HCT116 (cell line): ENCODE data around the gene MYO1A. TPM values are rescaled to one million over a fixed set of nuclear protein-coding genes. Genes with fewer than 3 reads are reported as not detected.

Experiments used
- ATAC-seq: fragments of 200-7000 bp; cut with Tn5 transposase; 2 replicates; pipeline ENCODE4 v1.9.1; 2020; ENCODE audit warnings: mild to moderate bottlenecking, moderate library complexity
- BruUV-seq: library from RNA; stranded (reverse); fragments of 400-500 nt; replicated peaks from 2 replicates; lab custom pipeline; 2021; lab: Mats Ljungman, UMichigan
- CTCF ChIA-PET: fragments of 300-600 bp; sonication (Branson Sonifier 250); formaldehyde crosslinking; loops from one replicate; lab custom pipeline; 2021; ENCODE audit warnings: antibody characterized with exemption; lab: Charles Lee
- POLR2A ChIA-PET: fragments of 300-600, 350-600 bp; sonication (Branson Sonifier 250); formaldehyde crosslinking; loops from one replicate; lab custom pipeline; 2021; ENCODE audit warnings: antibody characterized with exemption; lab: Charles Lee
- RAD21 ChIA-PET, 2 experiments: fragments of 300-600 bp; sonication (Branson Sonifier 250); formaldehyde crosslinking; loops; one replicate each; lab custom pipeline; 2023; ENCODE audit warnings: low total read pairs in 2 of 2; ENCODE audit not compliant: uncharacterized antibody in 2 of 2, unreplicated experiment in 2 of 2, low non-redundant PET in 1 of 2; lab: Charles Lee
- DNase-seq: peaks from one replicate; pipeline ENCODE4 v3.0.0-alpha.2; 2010; ENCODE audit warnings: low read depth, low spot score
- H2AFZ ChIP-seq: fragments of 200-600 bp; shearing (Covaris generic), sonication (generic); 2 replicates; pipeline ENCODE4 v1.6.1; 2017; ENCODE audit warnings: low read depth, mixed run types, mixed read lengths, antibody characterized with exemption, low read length; ENCODE audit not compliant: poor library complexity, severe bottlenecking
- H3K27ac ChIP-seq: 2 replicates; pipeline ENCODE4 v1.5.1; 2012; ENCODE audit warnings: low read depth, low read length
- H3K27me3 ChIP-seq: fragments of 200-600 bp; sonication (generic); 2 replicates; pipeline ENCODE4 v1.6.1; 2016; ENCODE audit warnings: mixed run types, low read length, mixed read lengths; ENCODE audit not compliant: insufficient read depth
- H3K36me3 ChIP-seq, 2 experiments: fragments of 200-500 bp in 1 of 2; fragments of 200-600 bp in 1 of 2; sonication (Bioruptor generic) in 1 of 2; sonication (generic) in 1 of 2; 2 replicates each; pipeline versions ENCODE4 v1.5.1 to v1.6.1; 2014 to 2016; ENCODE audit warnings: low read length in 2 of 2, inconsistent platforms in 1 of 2, mixed read lengths in 1 of 2, mixed run types in 1 of 2; ENCODE audit not compliant: insufficient read depth in 2 of 2, control insufficient read depth in 1 of 2
- H3K4me1 ChIP-seq, 2 experiments: fragments of 200-600 bp in 1 of 2; sonication (generic) in 1 of 2; 2 replicates each; pipeline versions ENCODE4 v1.5.1 to v1.6.1; 2012 to 2017; ENCODE audit warnings: low read length in 2 of 2, inconsistent platforms in 1 of 2, mild to moderate bottlenecking in 1 of 2, mixed read lengths in 1 of 2, mixed run types in 1 of 2, moderate library complexity in 1 of 2; ENCODE audit not compliant: insufficient read depth in 2 of 2, control insufficient read depth in 1 of 2
- H3K4me2 ChIP-seq: fragments of 200-600 bp; sonication (generic); 2 replicates; pipeline ENCODE4 v1.6.1; 2017; ENCODE audit warnings: mixed run types, low read length, mixed read lengths
- H3K4me3 ChIP-seq, 2 experiments: fragments of 200-600 bp in 1 of 2; sonication (generic) in 1 of 2; replicated peaks in 1 of 2; 2 replicates each; pipeline ENCODE4 v1.5.1; 2011 to 2016; ENCODE audit warnings: low read length in 2 of 2, control low read depth in 1 of 2, low read depth in 1 of 2, mild to moderate bottlenecking in 1 of 2, mixed read lengths in 1 of 2, mixed run types in 1 of 2
- H3K79me2 ChIP-seq: fragments of 200-600 bp; sonication (generic); 2 replicates; pipeline ENCODE4 v1.6.1; 2017; ENCODE audit warnings: mild to moderate bottlenecking, mixed run types, low read length, moderate library complexity, mixed read lengths; ENCODE audit not compliant: insufficient read depth
- H3K9ac ChIP-seq: fragments of 200-600 bp; sonication (generic); 2 replicates; pipeline ENCODE4 v1.6.1; 2016; ENCODE audit warnings: low read length, mixed read lengths
- H3K9me2 ChIP-seq: fragments of 200-600 bp; sonication (generic), shearing (Covaris generic); 2 replicates; pipeline ENCODE4 v1.6.1; 2017; ENCODE audit warnings: mixed run types, mild to moderate bottlenecking, moderate library complexity; ENCODE audit not compliant: insufficient read depth
- H3K9me3 ChIP-seq, 2 experiments: fragments of 200-500 bp in 1 of 2; fragments of 200-600 bp in 1 of 2; sonication (Bioruptor generic) in 1 of 2; sonication (generic) in 1 of 2; 2 replicates each; pipeline ENCODE4 v1.6.1; 2014 to 2017; ENCODE audit warnings: low read length in 2 of 2, mixed read lengths in 2 of 2, inconsistent platforms in 1 of 2, low read depth in 1 of 2, mild to moderate bottlenecking in 1 of 2, mixed run types in 1 of 2, moderate library complexity in 1 of 2; ENCODE audit not compliant: control insufficient read depth in 1 of 2, insufficient read depth in 1 of 2
- H4K20me1 ChIP-seq: fragments of 200-600 bp; sonication (generic), shearing (Covaris generic); 2 replicates; pipeline ENCODE4 v1.6.1; 2017; ENCODE audit warnings: mixed run types, mild to moderate bottlenecking, moderate library complexity; ENCODE audit not compliant: insufficient read depth
- ELF1 ChIP-seq: IDR thresholded peaks from 2 replicates; pipeline ENCODE4 v1.6.1; 2012; ENCODE audit warnings: low read depth, borderline replicate concordance
- FOSL1 ChIP-seq: IDR thresholded peaks from 2 replicates; pipeline ENCODE4 v1.6.1; 2012; ENCODE audit warnings: low read depth
- POLR2AphosphoS5 ChIP-seq: IDR thresholded peaks from 2 replicates; pipeline ENCODE4 v1.6.1; 2011; ENCODE audit warnings: mild to moderate bottlenecking, low read depth, low read length, moderate library complexity
- RAD21 ChIP-seq: IDR thresholded peaks from 2 replicates; pipeline ENCODE4 v1.6.1; 2012; ENCODE audit warnings: low read depth, mild to moderate bottlenecking
- ZFX ChIP-seq: fragments of 450-650 bp; IDR thresholded peaks from 2 replicates; pipeline ENCODE4 v1.6.1; 2017
- intact Hi-C: fragments of 100-400 bp; cut with micrococcal nuclease; formaldehyde crosslinking; loops from 2 replicates; pipeline ENCODE4 v1.10.0; 2022
- total RNA-seq: library from RNA; stranded (reverse); gene quantifications from one replicate; pipeline ENCODE4 v1.2.1, GENCODE V29; 2021; ENCODE audit not compliant: unreplicated experiment
- TF ChIP-seq, protein P1 (sequence below), 3 experiments: fragments of 200-600 bp in 1 of 3; sonication (generic) in 1 of 3; IDR thresholded peaks in 2 of 3; conservative IDR thresholded peaks in 1 of 3; 2 replicates each; pipeline ENCODE4 v1.5.1; 2012 to 2017; ENCODE audit warnings: low read depth in 2 of 3, low read length in 2 of 3, antibody characterized with exemption in 1 of 3, borderline replicate concordance in 1 of 3, control low read depth in 1 of 3, mild to moderate bottlenecking in 1 of 3, mixed read lengths in 1 of 3, mixed run types in 1 of 3, moderate library complexity in 1 of 3; ENCODE audit not compliant: insufficient read depth in 1 of 3
- TF ChIP-seq, protein P2 (sequence below): IDR thresholded peaks from 2 replicates; pipeline ENCODE4 v1.6.1; 2012

The MYO1A gene
- total RNA-seq, 1 experiment from 2014 or later, result 0.76 TPM

DNA sequence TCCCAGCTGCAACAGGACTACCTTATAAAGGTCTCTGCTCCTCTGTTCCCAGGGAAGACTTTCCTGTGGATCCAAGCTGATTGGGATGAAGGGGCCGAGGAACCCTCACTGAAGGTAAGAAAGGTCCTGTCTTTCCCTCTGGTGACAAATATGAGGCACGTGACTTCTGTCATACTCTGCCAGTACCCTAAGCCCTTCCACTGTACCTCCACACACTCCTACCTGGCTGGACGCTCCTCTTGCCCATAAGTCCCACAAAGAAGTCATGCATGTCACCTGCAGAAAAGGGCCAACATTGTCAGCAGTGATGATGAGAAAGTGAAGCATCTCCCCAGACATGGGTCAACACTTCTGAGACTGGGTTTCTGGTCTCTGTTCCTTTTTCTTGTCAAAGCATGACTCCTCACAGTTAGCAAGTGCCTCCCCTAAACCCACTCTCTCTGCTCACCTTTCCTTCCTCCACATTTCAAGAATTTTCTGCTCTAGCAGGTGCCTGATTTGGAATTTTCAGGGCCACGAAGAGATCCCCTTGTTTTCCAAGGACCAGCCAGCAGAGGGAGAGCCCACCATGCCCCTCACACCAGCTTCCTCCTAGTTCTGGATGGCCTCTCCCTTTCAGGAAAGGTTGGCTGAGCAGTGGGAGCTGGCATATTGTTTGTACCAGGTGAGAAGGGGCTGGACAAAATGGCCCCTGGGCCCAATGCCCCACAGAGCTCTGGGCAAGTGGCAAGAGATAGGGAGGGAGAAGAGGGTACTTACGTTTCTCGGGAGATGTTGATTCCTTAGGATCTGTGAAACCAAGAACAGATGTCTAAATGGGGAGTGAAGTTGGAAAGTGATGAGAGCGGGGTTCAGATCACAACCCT is 37.1 kb downstream of the MYO1A start:
- intact Hi-C loops, result no loop called here
- no peaks in the 10 kb centered on the region for H3K79me2 ChIP-seq
- DNase-seq (no peak), ATAC-seq (no peak)
- H3K27ac ChIP-seq, result no peak overlapping the region
- TF ChIP-seq RAD21 (peak; percentile 20; the same call in 1 of the 2 replicates), ELF1 (no peak), POLR2AphosphoS5 (no peak), FOSL1 (no peak), ZFX (no peak)
- TF ChIP-seq, protein P1, sequence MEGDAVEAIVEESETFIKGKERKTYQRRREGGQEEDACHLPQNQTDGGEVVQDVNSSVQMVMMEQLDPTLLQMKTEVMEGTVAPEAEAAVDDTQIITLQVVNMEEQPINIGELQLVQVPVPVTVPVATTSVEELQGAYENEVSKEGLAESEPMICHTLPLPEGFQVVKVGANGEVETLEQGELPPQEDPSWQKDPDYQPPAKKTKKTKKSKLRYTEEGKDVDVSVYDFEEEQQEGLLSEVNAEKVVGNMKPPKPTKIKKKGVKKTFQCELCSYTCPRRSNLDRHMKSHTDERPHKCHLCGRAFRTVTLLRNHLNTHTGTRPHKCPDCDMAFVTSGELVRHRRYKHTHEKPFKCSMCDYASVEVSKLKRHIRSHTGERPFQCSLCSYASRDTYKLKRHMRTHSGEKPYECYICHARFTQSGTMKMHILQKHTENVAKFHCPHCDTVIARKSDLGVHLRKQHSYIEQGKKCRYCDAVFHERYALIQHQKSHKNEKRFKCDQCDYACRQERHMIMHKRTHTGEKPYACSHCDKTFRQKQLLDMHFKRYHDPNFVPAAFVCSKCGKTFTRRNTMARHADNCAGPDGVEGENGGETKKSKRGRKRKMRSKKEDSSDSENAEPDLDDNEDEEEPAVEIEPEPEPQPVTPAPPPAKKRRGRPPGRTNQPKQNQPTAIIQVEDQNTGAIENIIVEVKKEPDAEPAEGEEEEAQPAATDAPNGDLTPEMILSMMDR (IDR thresholded peaks at IDR 0.05 in 2 of 3, conservative IDR thresholded peaks at IDR 0.05 in 1 of 3; ENCODE audit: borderline replicate concordance in 1 of 3, insufficient read depth in 1 of 3, low read depth in 2 of 3, low read length in 2 of 3), result peak in 1 of 3 experiments; percentile 15; a peak in 1 of 6 replicates
- TF ChIP-seq, protein P2, sequence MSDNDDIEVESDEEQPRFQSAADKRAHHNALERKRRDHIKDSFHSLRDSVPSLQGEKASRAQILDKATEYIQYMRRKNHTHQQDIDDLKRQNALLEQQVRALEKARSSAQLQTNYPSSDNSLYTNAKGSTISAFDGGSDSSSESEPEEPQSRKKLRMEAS, result no peak
- no peaks in the 10 kb centered on the region for H3K36me3 ChIP-seq
- no TSS peak for BruUV-seq
- H2AFZ ChIP-seq, result no peak overlapping the region
- peaks cover 0 to 8% of the 10 kb centered on the region in 2 experiments; a peak in 2 of 4 replicates for H3K4me1 ChIP-seq
- H3K9me2 ChIP-seq, result no peaks in the 10 kb centered on the region
- peaks cover 28% of the 10 kb centered on the region; the same call in 1 of the 2 replicates for H3K27me3 ChIP-seq
- H3K9ac ChIP-seq, result no peak overlapping the region
- H3K4me3 ChIP-seq, result no peak overlapping the region
- CTCF ChIA-PET, result interaction anchor here (0.8 kb wide), 1 partner anchor 12 kb away, joined by 3 read pairs; no protein-coding TSS in a partner anchor
- no peaks in the 10 kb centered on the region for H4K20me1 ChIP-seq
- POLR2A ChIA-PET, result no interaction called here
- H3K9me3 ChIP-seq, result no peaks in the 10 kb centered on the region
- RAD21 ChIA-PET, result no interaction called here
- H3K4me2 ChIP-seq, result no peak overlapping the region
